Erythroblast (primary cell): Measurements from ENCODE around the gene L3MBTL2.

Source experiments
- GATA1 ChIP-seq: IDR thresholded peaks from 2 replicates; pipeline ENCODE4 v1.6.1; 2011; ENCODE audit warnings: low read depth, mild to moderate bottlenecking, control low read depth, low read length, moderate library complexity
- POLR2A ChIP-seq: IDR thresholded peaks from 2 replicates; pipeline ENCODE4 v1.6.1; 2011; ENCODE audit warnings: mild to moderate bottlenecking, low read length

DNA sequence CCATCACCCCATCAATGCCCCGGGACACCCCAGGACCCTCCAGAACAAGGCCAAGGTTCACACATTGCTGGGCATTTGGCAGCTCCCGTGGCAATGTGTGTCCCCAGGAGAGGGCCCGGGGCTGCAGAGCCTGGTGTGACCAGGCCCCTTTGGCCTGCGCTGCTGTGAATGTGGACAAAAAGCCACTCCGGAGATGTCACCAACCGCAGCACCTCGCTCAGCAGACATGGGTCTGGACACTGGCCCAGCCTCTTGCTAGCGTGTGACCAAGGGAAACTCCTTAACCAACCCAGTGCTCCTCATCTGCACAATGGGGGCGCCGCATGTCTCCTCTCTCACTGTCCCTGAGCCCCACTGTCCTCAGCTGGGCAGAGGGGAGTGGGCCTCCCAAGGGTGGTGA, 43.6 kb downstream of the L3MBTL2 start:
- TF ChIP-seq POLR2A: no peak
- no peak for TF ChIP-seq GATA1
